Body of pancreas (tissue), 4 donors: ENCODE data around the gene ROR1.
A peak's percentile ranks its signal among the peaks of the same experiment; 100 is the strongest.

Experiments
- POLR2A ChIP-seq, 3 donors: fragments of 450-650 bp; IDR thresholded peaks; one replicate each; pipeline ENCODE4 v1.6.1; 2016; ENCODE audit warnings: antibody characterized with exemption in 3 of 3, mild to moderate bottlenecking in 2 of 3
- TF ChIP-seq, protein P1 (sequence below), 7 experiments: fragments of 450-650 bp in 4 of 7; fragments of 200-600 bp in 3 of 7; sonication (generic) in 3 of 7; IDR thresholded peaks; one replicate each; pipeline ENCODE4 v1.5.1; 2016 to 2019; ENCODE audit warnings: antibody characterized with exemption in 7 of 7

DNA sequence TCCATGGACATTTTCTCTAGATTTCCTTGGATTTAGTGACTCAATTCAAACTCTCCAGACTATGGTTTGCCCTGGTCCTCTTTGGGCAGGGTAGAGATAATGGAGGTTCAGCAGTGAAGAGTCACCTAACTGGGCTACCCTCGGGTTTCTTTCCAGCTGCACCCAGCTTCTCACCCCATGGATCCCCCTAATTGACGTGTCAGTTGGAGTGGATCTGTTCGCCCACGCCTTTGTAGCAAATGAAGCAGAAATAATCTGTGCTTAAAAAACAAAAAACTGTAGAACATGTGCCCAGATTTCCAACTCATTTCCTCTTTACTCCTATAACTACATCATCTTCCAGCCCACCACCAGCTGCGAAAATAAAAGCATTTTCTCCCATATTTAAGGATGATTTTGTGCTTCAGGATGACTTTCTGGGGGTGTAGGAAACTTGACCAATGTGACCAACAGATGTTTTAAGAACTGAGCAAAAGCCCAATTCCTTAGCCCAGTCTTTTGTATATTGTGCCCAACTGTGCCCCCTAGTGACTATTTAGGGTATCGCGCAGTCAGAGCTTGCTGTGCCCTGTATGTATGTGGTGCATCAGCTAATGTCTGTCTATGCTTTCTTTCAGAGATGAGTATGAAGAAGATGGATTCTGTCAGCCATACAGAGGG, 363.1 kb downstream of the ROR1 start:
- TF ChIP-seq, protein P1, sequence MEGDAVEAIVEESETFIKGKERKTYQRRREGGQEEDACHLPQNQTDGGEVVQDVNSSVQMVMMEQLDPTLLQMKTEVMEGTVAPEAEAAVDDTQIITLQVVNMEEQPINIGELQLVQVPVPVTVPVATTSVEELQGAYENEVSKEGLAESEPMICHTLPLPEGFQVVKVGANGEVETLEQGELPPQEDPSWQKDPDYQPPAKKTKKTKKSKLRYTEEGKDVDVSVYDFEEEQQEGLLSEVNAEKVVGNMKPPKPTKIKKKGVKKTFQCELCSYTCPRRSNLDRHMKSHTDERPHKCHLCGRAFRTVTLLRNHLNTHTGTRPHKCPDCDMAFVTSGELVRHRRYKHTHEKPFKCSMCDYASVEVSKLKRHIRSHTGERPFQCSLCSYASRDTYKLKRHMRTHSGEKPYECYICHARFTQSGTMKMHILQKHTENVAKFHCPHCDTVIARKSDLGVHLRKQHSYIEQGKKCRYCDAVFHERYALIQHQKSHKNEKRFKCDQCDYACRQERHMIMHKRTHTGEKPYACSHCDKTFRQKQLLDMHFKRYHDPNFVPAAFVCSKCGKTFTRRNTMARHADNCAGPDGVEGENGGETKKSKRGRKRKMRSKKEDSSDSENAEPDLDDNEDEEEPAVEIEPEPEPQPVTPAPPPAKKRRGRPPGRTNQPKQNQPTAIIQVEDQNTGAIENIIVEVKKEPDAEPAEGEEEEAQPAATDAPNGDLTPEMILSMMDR (IDR thresholded peaks at IDR 0.05): peak; percentile 83 to 91 (median 88)
- TF ChIP-seq POLR2A (IDR thresholded peaks at IDR 0.05): no peak
